HG02885 (cell line): Measurements from ENCODE around the gene KAT6B.
A peak's percentile ranks its signal among the peaks of the same experiment; 100 is the strongest.
"Not testable (repeated sequence)": the region's sequence is repeated elsewhere in the genome, so short reads cannot be mapped to it uniquely, and the experiment has no call there.

Experiments
- ATAC-seq: cut with Tn5 transposase; IDR thresholded peaks from one replicate; pipeline ENCODE4 v1.9.1; 2021; ENCODE audit warnings: mild to moderate bottlenecking; ENCODE audit not compliant: unreplicated experiment, poor library complexity

Gene KAT6B

DNA sequence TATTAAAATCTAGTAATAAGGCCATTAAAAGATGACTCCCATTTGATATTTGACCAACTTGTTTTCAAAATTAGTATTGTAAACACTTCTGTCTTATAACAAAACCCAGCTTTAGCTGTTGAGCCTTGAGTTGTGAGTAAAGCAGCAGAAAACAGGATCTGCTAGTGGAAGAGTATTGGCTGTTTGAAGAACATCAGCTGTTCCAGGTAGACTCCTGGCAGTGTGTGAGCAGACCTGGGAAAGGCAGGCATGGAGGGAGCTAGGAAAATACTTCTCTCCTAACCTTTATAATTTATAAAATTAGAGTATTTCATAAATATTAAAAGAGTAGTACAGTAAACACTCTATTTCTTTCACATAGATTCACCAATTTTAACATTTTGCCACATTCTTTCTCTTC is 29.0 kb downstream of the KAT6B start:
- no peak for ATAC-seq

DNA sequence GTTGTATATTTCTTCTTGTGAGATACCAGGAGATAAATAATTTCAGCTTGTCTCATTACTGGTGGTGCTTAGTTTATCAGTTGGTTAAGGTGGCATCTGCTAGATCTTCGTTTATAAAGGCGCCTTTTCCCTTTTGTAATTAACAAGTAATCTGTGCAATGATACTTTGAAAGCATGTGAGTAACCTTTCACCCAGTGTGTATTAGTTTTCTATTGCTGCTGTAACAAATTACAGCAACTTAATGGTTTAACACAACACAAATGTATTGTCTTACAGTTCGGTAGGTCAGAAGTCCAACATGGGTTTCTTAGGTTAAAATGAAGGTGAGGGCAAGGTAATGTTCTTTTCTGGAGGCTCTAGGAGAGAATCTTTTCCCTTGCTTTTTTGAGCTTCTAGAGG is 30.5 kb downstream of the KAT6B start:
- ATAC-seq, result no peak

DNA sequence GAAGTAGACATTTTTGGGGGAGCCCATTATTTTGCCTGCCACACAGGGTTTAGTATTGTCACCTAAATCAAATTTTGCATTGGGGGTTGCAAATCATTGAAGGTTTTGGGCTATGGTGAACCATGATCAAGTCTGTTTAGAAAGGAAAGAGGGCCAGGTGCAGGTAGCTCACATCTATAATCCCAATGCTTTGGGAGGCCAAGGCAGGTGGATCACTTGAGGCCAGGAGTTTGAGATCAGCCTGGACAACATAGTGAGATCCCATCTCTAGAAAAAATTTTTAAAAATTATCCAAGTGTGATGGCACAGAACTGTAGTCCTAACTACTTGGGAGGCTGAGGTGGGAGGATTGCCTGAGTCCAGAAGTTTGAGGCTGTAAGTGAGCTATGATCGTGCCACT is 31.2 kb downstream of the KAT6B start:
- ATAC-seq, result no peak

DNA sequence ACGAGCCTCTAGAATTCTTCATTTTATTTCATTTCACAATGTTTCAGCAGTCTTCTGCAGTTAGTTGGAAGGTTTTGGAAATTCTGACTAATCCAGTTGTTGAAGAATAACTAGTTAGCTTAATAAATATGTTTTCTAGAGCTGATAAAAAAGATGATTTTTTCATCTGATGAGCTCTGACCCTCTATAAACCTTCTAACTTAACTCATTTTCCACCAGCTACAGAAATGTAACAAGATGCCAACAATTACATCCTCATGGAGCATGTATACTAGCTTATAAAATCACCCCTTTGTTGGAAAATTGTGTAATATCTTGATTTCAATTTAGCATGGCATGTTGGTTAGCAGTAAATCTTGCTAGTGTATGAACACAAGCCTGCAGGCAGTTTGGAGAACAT is 33.1 kb downstream of the KAT6B start:
- ATAC-seq, result no peak

DNA sequence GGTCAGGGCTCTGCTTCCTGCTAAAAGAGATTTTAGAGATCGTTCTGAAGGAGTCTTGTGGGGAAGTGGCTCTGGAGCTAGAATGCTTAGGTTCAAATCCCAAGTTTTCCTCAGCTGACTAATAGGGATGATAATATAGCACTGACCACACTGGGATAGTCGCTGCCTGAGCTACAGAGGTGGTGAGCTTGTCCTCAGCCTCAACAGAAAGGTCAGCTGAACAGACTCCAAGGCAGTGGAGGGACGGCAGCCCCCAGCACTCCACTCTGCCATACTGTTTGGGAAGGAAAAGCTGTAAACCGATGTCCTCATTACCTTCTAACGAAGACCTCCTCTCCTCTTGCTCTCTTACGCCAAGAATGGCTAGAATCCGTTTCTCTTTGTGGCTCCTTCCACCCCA is 36.2 kb downstream of the KAT6B start:
- ATAC-seq, result no peak

DNA sequence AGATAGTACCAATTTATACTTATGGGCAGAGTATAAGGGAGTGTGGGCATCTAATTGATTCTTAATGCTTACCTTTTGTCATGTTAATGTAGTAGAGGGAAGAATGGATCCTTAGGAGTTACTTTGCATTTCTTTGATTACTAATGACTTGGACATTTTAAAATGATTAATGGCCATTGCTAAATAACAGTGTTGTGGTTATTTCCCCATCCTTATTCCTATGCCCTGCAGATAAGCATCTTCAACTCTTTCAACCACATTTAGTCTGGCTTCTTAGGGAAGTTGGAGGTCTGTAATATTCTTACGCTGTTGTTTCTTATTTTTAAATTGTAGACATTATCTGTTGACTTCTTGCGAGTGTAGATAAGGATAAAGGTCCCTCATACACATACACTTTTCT is 37.2 kb downstream of the KAT6B start:
- ATAC-seq, result no peak

DNA sequence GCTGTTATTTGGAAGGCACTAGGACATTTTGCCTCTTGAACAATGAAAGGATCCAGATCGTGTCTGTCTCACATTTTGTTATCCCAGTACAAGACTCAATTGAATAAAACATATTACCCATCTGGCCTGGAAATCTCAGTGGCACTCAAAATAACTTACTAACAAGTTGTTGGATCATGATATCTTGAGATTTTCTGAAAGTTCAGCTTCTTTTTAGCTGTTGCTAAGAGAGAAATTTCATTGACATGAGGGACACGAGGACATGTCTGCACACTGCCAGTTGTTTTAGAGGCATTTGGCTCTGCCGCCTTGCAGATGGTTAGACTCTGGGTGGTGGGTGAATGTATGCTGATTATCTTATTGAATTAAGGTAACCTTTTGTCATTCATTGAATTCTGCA is 41.0 kb downstream of the KAT6B start:
- no peak for ATAC-seq

DNA sequence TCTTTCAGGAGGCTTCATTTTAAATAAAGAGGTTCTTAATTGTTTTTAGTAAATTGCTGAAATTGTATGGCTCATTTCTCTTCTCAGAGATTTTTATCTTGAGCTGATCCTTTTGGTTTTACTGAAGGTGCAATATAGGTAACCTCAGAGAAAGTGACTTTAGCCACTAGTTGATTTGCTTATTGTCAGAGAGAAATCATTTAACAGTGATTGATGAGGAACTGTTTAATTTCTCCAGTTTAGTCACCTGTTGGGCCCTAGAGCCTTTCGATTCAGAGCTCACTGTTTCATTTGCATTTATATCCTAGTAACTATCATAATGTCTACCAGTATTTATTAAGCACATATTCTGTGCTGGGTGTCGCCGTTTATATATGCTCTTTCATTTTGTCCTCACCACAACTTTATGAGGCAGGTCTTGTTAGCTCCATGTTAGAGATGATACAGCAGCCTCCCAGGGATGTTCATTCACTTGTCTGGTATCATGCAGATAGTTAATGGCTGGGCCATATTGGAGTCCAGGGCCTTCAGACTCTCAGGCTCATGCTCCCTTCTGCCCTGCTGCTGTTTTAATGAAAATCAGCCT is 42.1 kb downstream of the KAT6B start:
- ATAC-seq, result no peak

DNA sequence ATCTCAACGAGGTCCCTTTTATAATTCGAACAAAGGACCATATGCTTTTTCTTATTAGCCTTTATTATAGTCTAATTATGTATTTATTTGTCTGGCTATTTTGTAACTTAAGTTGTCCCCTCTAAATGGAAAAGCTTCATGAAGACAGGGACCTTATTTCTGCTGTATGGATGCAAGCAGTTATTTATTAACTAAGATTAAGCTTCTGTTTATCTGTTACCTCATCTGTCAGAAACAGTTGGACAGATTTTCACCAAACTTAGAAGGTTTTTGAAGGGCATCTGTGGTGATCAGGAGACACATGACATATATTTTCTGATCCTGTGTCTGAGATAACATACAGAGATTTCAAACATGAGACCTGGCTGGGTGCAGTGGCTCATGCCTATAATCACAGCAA is 43.2 kb downstream of the KAT6B start:
- ATAC-seq, result no peak

DNA sequence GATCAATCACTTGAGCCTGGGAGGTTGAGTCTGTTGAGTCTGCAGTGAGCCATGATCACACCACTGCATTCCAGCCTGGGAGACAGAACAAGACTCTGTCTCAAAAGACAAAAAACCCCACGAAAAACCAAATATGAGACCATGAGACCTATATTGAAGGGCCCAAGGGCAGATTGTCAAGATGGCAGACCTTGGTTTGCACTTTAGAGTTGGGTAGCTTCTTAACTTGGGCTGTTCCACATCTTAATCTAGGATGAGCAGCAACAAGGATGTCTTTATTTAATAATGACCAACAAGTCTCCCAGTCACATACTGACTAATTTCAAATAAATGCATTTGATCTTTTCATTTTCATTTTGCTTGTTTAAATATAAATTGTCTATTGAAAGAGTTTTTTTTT is 43.8 kb downstream of the KAT6B start:
- no peak for ATAC-seq

DNA sequence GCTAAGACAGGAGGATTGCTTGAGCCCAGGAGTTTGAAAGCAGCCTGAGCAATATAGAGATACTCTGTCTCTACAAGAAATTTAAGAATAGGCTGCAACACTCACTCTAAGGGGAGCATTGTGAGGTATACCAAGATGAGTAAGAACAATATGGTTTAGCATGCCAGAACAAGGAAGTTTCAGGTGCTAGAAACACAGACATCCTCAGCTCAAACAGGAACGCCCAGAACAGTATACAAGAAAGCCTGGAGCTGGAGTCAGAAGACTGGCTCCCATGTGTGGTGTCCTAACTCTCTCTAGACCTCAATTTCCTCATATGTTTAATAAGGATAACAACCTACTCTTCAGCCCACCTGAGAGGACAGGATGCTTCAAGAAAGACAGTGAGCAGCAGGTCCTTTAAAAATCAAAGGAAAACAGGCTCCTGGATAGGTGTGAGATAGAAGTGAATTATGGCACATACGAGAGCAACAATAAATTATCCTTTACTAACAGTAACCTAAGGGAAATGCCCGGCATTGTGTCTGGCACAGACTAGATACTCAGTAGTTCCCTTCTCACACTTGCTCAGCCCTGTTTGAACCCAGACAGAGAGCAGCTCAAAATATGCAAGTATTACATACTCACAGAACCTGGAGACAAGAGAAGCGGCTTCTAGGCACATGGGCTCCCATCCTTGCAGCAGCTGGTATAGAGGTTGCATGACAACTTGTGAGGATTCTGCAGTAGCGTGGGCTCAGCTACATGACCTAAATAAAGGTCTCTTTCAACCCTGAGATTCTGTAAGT is 45.4 kb downstream of the KAT6B start:
- ATAC-seq, result peak; percentile 89

DNA sequence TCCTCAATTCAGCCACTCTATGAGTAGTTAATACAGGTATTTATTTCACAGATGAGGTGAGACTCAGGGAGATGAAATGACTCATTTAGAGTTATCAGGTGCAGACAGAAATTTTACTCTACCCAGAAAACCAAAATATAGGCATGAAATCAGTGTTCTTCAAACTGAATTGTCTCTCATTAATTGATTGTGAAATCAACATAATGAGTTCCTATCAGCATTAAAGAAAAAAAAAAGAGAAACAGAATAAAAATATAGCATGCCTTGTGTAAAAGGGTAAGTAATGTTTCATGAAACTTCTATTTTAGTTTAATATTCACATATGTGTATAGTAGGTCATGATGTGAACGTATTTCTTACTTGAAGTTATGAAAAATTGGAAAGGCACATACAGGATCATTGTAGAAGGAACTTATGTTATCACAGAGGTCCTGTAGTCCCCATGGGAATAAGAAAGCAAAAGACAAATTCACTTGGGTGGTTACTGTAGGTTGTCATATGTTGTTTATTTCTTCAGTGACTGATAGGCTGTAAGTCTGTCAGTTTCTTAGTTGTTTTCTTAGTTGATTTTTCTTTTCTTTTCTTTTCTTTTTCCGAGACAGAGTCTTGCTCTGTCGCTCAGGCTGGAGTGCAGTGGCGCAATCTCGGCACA is 47.5 kb downstream of the KAT6B start:
- no peak for ATAC-seq

DNA sequence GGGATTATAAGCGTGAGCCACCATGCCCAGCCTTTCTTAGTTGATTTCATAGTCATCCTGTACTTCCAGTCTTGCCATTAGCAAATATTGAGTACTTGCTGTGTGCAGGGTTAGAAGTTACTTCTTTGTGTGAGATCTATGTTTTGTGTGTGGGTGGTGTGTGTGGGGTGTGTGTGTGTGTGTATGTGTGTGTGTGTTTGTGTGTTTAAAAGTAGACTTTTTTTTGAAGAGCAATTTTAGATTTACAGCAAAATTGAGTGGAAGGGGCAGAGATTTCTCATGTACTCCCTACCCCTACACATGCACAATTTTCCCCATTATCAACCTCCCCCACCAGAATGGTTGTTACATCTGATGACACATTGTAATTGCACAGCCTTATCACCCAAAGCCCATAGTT is 48.2 kb downstream of the KAT6B start:
- no peak for ATAC-seq

DNA sequence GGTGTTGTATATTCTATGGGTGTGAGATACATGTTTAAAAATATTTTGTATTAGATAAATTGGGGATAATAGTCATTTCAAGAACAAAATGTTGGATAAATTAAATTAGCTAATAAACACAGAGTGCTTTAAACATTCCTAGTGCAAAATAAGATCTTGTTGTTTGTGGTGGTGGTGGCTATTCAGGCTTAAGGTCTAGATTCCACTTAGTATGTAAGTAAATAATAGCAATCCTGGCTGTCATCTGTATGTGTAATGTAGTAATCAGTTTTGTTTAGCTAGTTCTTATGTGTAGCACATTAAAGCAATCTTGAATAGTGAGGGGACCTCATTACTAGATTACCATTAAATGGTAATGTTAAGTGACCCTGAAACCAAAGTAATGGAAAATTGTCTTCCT is 48.7 kb downstream of the KAT6B start:
- no peak for ATAC-seq

DNA sequence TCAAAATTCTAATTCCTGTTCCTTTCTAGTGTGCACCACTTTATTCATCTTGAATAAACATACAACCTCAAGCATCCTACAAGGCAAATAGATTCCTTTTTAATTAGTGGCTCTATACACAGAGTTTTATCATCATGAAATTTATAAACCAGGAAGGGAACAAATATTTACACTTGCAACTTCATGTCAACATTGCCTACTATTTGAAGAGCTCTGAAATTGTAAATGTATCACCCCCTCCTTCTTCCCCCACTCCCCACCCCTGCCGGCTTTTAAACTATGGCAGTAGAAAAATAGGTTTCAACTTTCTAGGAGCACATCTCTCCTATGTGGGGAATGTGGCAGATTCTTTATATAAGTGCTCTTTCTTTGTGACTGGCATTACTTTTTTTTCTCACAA is 49.6 kb downstream of the KAT6B start:
- no peak for ATAC-seq

DNA sequence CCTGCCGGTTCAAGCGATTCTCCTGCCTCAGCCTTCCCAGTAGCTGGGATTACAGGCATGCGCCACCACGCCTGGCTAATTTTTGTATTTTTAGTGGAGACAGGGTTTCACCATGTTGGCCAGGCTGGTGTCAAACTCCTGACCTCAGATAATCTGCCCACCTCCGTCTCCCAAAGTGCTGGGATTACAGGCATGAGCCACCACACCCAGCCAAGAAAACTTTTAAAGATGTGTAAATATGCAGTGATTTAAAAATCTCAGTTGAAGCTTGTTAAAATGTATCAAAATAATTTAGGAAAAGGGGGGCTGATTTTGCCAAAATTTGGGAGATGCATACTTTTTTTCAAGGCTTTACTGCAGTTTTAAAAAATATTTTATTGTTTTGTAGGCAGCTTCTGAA is 50.7 kb downstream of the KAT6B start:
- not testable (repeated sequence) for ATAC-seq

DNA sequence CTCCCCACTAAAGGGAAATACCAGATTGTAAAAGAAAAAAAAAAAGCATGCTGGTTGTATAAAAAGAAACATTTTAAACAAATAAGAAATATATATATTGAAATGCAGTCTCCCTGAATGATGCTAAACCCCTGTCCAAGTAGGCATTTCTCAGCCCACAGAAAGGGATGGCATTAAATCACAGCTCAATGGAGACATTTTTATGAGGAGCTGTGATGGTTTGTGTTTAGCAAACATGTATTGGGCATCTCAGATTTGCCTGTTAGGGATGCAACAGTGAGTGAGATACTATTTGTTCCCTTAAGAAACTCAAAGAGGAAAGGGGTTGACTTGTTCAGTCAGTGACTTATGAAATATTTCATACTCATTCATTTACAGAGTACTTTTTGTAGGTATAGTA is 51.5 kb downstream of the KAT6B start:
- no peak for ATAC-seq

DNA sequence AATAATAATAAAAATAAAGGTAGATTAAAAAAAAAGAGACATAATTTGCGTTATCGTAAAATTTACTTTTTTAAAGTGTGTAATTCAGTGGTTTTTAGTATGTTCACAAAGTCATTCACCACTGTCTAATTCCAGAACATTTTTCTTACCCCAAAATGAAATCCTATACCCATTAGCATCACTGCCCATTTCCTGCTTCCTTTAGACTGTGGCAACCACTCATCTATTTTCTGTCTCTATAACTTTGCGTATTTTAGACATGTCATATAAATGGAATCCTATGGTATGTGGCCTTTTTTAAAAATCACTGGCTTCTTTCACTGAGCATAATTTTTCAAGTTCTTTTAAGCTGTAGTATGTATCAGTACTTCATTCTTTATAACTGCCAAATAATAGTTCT is 53.6 kb downstream of the KAT6B start:
- no peak for ATAC-seq

DNA sequence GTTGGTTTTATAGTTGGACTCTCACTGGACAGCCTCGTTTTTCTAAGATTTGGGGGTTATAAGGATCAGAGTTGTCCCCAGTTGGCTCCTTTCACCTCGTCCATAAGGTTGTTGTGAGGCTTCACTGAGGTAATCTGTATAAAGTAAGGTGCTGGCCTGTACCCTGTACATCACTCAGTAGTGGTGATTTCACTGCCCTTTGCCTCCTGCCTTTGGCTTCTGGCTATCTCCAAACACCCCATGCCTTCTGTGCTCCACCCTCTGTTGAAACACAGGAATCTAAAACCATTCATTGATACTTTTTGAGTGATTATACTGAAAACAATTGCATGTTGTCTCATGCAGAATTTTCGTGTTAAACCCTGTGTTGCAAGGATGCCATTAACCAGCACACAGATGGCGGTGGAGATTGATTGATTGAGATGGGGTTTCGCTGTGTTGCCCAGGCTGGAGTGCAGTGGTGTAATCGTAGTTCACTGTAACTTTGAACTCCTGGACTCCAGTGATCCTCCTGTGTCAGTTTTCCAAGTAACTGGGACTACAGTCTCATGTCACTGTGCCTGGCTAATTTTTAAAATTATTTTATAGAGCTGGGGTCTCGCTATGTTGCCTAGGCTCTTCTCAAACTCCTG is 55.0 kb downstream of the KAT6B start:
- ATAC-seq, result no peak

DNA sequence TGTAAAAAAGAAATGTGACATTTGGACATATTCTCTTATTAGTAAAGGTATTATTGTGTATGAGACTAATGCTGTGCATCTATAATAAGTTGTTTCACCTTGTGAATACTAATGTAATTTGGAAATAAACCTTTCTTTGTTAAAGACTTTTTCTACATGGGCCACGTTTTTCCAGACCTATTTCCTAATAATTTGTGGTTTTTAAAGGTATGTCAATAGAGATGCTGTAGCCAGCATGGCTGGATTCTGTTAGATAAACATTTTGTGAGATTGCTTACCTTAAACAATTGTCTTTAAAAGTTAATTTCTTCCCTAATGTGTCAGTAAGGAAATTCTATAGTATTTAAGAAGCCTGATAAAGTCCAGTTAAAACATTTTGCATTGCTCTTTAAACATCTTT is 56.0 kb downstream of the KAT6B start:
- no peak for ATAC-seq

DNA sequence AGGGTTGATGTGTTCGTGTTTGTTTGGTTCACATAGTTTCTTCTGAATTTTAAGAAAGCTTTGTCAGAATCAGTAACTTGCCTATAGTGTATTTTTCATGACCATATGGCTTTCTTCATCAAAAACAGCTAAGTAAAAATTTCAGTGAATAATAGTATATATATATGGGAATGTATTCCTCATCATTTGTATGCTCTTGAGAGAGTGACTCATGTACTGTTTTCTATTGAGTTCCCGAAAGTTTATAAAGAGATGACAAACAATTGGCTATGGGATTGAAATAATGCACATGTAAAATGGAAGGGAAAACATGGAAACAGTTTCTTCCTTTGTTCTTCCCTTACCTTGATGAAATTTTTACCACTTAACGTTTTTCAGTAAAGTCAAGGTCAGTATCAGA is 56.4 kb downstream of the KAT6B start:
- no peak for ATAC-seq
